OCI-LY3 (cell line): ENCODE measurements around the gene NT5DC3.

Source experiments
- H2AFZ ChIP-seq: fragments of 200-600, 300-600 bp; shearing (Covaris generic); 2 replicates; pipeline ENCODE4 v1.6.0; 2014; ENCODE audit warnings: antibody characterized with exemption, low read depth, low read length
- H3K27ac ChIP-seq: fragments of 200-600, 300-600 bp; sonication (generic); 2 replicates; pipeline ENCODE4 v1.5.1; 2014; ENCODE audit warnings: mild to moderate bottlenecking, low read length, moderate library complexity, mixed read lengths
- H3K27me3 ChIP-seq: fragments of 200-600, 300-600 bp; sonication (generic); 2 replicates; pipeline ENCODE4 v1.6.1; 2014; ENCODE audit warnings: low read depth, low read length, mixed read lengths
- H3K36me3 ChIP-seq: fragments of 200-600, 300-600 bp; sonication (generic); replicated peaks from 2 replicates; pipeline ENCODE3; 2014; ENCODE audit warnings: low read depth, low read length, mixed read lengths
- H3K4me1 ChIP-seq: fragments of 300-600, 200-600 bp; sonication (generic); 2 replicates; pipeline ENCODE4 v1.6.1; 2014; ENCODE audit warnings: low read length, mixed read lengths
- H3K4me2 ChIP-seq: fragments of 200-600, 300-600 bp; sonication (generic); 2 replicates; pipeline ENCODE4 v1.6.1; 2014; ENCODE audit warnings: low read length, mixed read lengths
- H3K4me3 ChIP-seq: fragments of 300-600, 200-600 bp; sonication (generic); 2 replicates; pipeline ENCODE4 v1.5.1; 2014; ENCODE audit warnings: antibody characterized with exemption, mild to moderate bottlenecking, low read length, moderate library complexity
- H3K79me2 ChIP-seq: fragments of 300-600, 200-600 bp; shearing (Covaris generic); 2 replicates; pipeline ENCODE4 v1.6.1; 2014; ENCODE audit warnings: mild to moderate bottlenecking, low read length, mixed read lengths
- H3K9ac ChIP-seq: fragments of 300-600, 200-600 bp; shearing (Covaris generic); 2 replicates; pipeline ENCODE4 v1.6.0; 2014; ENCODE audit warnings: mild to moderate bottlenecking, low read length, moderate library complexity
- H3K9me3 ChIP-seq: fragments of 200-600, 300-600 bp; shearing (Covaris generic); 2 replicates; pipeline ENCODE4 v1.6.1; 2014; ENCODE audit warnings: low read length, mixed read lengths; ENCODE audit not compliant: insufficient read depth
- H4K20me1 ChIP-seq: fragments of 200-600, 300-600 bp; sonication (generic); 2 replicates; pipeline ENCODE4 v1.6.1; 2016; ENCODE audit warnings: low read length, mixed read lengths; ENCODE audit not compliant: insufficient read depth
- EZH2phosphoT487 ChIP-seq: fragments of 200-600 bp; shearing (Covaris generic); IDR thresholded peaks from 2 replicates; pipeline ENCODE4 v1.6.1; 2018; ENCODE audit warnings: antibody characterized with exemption, mixed run types, low read depth
- TF ChIP-seq, protein P1 (sequence below): fragments of 200-600, 300-600 bp; sonication (generic); IDR thresholded peaks from 2 replicates; pipeline ENCODE4 v1.5.1; 2014; ENCODE audit warnings: antibody characterized with exemption, low read length, low read depth

Gene NT5DC3

DNA sequence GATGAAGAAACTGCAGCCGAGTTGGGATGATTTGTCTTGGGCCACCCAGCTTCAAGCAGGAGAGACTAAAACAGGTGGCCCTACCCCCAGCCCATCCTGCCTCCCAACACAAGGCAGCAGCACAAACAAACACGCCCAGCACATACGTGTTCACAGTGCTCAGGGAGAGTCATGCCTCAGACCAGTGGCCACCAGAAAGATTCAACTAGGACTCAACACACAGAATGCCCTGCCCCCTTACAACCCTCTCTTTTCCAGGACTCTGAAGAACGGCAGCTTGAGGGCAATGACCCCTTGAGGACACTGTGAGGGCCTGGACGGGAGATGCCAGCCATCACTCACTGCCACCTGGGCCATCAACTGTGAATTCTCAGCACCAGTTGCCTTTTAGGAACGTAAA lies 75.0 kb downstream of the NT5DC3 start:
- no peaks in the 10 kb centered on the region for H3K79me2 ChIP-seq
- H3K36me3 ChIP-seq = peaks cover 3% of the 10 kb centered on the region
- H4K20me1 ChIP-seq = no peaks in the 10 kb centered on the region
- no peaks in the 10 kb centered on the region for H3K9me3 ChIP-seq
- H3K9ac ChIP-seq = no peak overlapping the region
- no peaks in the 10 kb centered on the region for H3K4me1 ChIP-seq
- no peak overlapping the region for H2AFZ ChIP-seq
- H3K27ac ChIP-seq = no peak overlapping the region
- H3K27me3 ChIP-seq = no peaks in the 10 kb centered on the region
- H3K4me2 ChIP-seq = no peak overlapping the region
- H3K4me3 ChIP-seq = no peak overlapping the region
- no peak for TF ChIP-seq EZH2phosphoT487
- TF ChIP-seq, protein P1, sequence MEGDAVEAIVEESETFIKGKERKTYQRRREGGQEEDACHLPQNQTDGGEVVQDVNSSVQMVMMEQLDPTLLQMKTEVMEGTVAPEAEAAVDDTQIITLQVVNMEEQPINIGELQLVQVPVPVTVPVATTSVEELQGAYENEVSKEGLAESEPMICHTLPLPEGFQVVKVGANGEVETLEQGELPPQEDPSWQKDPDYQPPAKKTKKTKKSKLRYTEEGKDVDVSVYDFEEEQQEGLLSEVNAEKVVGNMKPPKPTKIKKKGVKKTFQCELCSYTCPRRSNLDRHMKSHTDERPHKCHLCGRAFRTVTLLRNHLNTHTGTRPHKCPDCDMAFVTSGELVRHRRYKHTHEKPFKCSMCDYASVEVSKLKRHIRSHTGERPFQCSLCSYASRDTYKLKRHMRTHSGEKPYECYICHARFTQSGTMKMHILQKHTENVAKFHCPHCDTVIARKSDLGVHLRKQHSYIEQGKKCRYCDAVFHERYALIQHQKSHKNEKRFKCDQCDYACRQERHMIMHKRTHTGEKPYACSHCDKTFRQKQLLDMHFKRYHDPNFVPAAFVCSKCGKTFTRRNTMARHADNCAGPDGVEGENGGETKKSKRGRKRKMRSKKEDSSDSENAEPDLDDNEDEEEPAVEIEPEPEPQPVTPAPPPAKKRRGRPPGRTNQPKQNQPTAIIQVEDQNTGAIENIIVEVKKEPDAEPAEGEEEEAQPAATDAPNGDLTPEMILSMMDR = no peak

DNA sequence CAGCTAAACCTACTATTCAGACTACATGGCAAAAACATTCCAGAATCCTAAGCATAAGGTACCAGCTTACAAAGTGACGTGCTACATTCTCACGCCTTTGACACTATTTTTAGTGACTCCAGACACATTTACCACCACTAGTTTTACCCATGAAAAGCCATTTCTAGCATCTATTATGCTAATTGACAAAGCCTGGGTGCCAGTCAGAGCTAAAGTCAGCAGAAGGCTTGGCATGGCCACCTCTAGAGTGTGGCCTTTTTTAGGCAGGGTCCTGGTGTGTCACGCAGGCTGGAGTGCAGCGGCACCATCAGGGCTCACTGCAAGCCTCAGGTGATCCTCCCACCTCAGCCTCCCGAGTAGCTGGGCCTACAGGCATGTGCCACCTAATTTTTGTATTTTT lies 75.7 kb downstream of the NT5DC3 start:
- Histone ChIP-seq H3K27me3 (no peaks in the 10 kb centered on the region), H3K9me3 (no peaks in the 10 kb centered on the region), H3K27ac (no peak overlapping the region), H3K4me3 (no peak overlapping the region), H4K20me1 (no peaks in the 10 kb centered on the region), H3K79me2 (no peaks in the 10 kb centered on the region), H2AFZ (no peak overlapping the region), H3K36me3 (peaks cover 3% of the 10 kb centered on the region), H3K4me2 (no peak overlapping the region), H3K9ac (no peak overlapping the region), H3K4me1 (no peaks in the 10 kb centered on the region)
- TF ChIP-seq, protein P1 = no peak
- no peak for TF ChIP-seq EZH2phosphoT487

GRCh38 chr12:103762473-103762872 lies 78.6 kb downstream of the NT5DC3 start:
- H3K27me3 ChIP-seq = no peaks in the 10 kb centered on the region
- no peaks in the 10 kb centered on the region for H3K9me3 ChIP-seq
- no peak overlapping the region for H3K4me3 ChIP-seq
- no peak overlapping the region for H3K27ac ChIP-seq
- no peak overlapping the region for H3K9ac ChIP-seq
- no peak overlapping the region for H2AFZ ChIP-seq
- peaks cover 3% of the 10 kb centered on the region for H3K36me3 ChIP-seq
- no peaks in the 10 kb centered on the region for H3K4me1 ChIP-seq
- H3K79me2 ChIP-seq = no peaks in the 10 kb centered on the region
- no peak for TF ChIP-seq EZH2phosphoT487
- TF ChIP-seq, protein P1 = no peak
- no peak overlapping the region for H3K4me2 ChIP-seq
- no peaks in the 10 kb centered on the region for H4K20me1 ChIP-seq

- Histone ChIP-seq H3K4me3 (no peak overlapping the region), H3K4me1 (no peaks in the 10 kb centered on the region), H3K27ac (no peak overlapping the region), H3K79me2 (no peaks in the 10 kb centered on the region), H3K9ac (no peak overlapping the region), H4K20me1 (no peaks in the 10 kb centered on the region), H3K4me2 (no peak overlapping the region), H2AFZ (no peak overlapping the region), H3K27me3 (no peaks in the 10 kb centered on the region), H3K36me3 (peaks cover 1% of the 10 kb centered on the region), H3K9me3 (no peaks in the 10 kb centered on the region)
- TF ChIP-seq, protein P1 = no peak
- no peak for TF ChIP-seq EZH2phosphoT487
Observed at GRCh38 chr12:103758310-103759089, 82.5 kb downstream of the NT5DC3 start.
